H9 (cell line): ENCODE results near the gene ILDR2. TPM values are rescaled to one million over a fixed set of nuclear protein-coding genes. Genes with fewer than 3 reads are reported as not detected.

ENCODE experiments used
- DNase-seq: peaks from one replicate; pipeline ENCODE4 v3.0.0-alpha.2; 2017
- H2AFZ ChIP-seq: one replicate; pipeline ENCODE4 v1.6.1; 2013; ENCODE audit warnings: mild to moderate bottlenecking, low read length, control low read depth, moderate library complexity
- H2AK5ac ChIP-seq: 2 replicates; pipeline ENCODE4 v1.6.1; 2013; ENCODE audit warnings: low read length, control low read depth, mixed read lengths; ENCODE audit not compliant: insufficient read length
- H2BK120ac ChIP-seq: one replicate; pipeline ENCODE4 v1.6.1; 2013; ENCODE audit warnings: low read depth, mild to moderate bottlenecking, low read length, control low read depth, inconsistent platforms; ENCODE audit not compliant: poor library complexity, severe bottlenecking
- H2BK12ac ChIP-seq: 2 replicates; pipeline ENCODE4 v1.6.1; 2013; ENCODE audit warnings: low read length, control low read depth, mixed read lengths, low read depth; ENCODE audit not compliant: insufficient read length
- H2BK15ac ChIP-seq: 2 replicates; pipeline ENCODE4 v1.6.1; 2013; ENCODE audit warnings: low read depth, low read length, control low read depth
- H2BK20ac ChIP-seq: one replicate; pipeline ENCODE4 v1.6.1; 2013; ENCODE audit warnings: low read depth, mild to moderate bottlenecking, low read length, control low read depth, inconsistent platforms; ENCODE audit not compliant: poor library complexity, severe bottlenecking
- H2BK5ac ChIP-seq: 2 replicates; pipeline ENCODE4 v1.6.1; 2013; ENCODE audit warnings: low read length, control low read depth, mixed read lengths; ENCODE audit not compliant: insufficient read length
- H3K14ac ChIP-seq: 2 replicates; pipeline ENCODE4 v1.6.1; 2013; ENCODE audit warnings: low read length, control low read depth; ENCODE audit not compliant: insufficient read depth
- H3K18ac ChIP-seq: 2 replicates; pipeline ENCODE4 v1.6.1; 2013; ENCODE audit warnings: low read depth, mild to moderate bottlenecking, mixed read lengths, low read length, control low read depth; ENCODE audit not compliant: insufficient read length
- H3K23ac ChIP-seq: 2 replicates; pipeline ENCODE4 v1.6.1; 2013; ENCODE audit warnings: low read length, control low read depth, mixed read lengths, low read depth; ENCODE audit not compliant: insufficient read length
- H3K23me2 ChIP-seq: 2 replicates; pipeline ENCODE4 v1.6.1; 2013; ENCODE audit warnings: low read depth, mild to moderate bottlenecking, mixed read lengths, low read length, control low read depth; ENCODE audit not compliant: insufficient read length, poor library complexity, severe bottlenecking
- H3K27ac ChIP-seq: 2 replicates; pipeline ENCODE4 v1.5.1; 2013; ENCODE audit warnings: low read length, control low read depth, mixed read lengths, low read depth; ENCODE audit not compliant: insufficient read length
- H3K27me3 ChIP-seq: 2 replicates; pipeline ENCODE4 v1.6.1; 2013; ENCODE audit warnings: low read length, control low read depth, inconsistent platforms; ENCODE audit not compliant: insufficient read depth
- H3K4ac ChIP-seq: 2 replicates; pipeline ENCODE4 v1.6.1; 2013; ENCODE audit warnings: low read depth, mild to moderate bottlenecking, control low read depth, inconsistent platforms, low read length, moderate library complexity
- H3K4me1 ChIP-seq: 2 replicates; pipeline ENCODE4 v1.6.1; 2013; ENCODE audit warnings: low read length, control low read depth, inconsistent platforms; ENCODE audit not compliant: insufficient read depth
- H3K4me2 ChIP-seq: 2 replicates; pipeline ENCODE4 v1.6.1; 2013; ENCODE audit warnings: low read length, control low read depth, mixed read lengths; ENCODE audit not compliant: insufficient read length, insufficient read depth
- H3K56ac ChIP-seq: 2 replicates; pipeline ENCODE4 v1.6.1; 2013; ENCODE audit warnings: low read depth, mild to moderate bottlenecking, mixed read lengths, low read length, control low read depth; ENCODE audit not compliant: insufficient read length
- H3K79me1 ChIP-seq: 2 replicates; pipeline ENCODE4 v1.6.1; 2013; ENCODE audit warnings: low read depth, mild to moderate bottlenecking, moderate library complexity, low read length, control low read depth, inconsistent platforms; ENCODE audit not compliant: insufficient read depth, poor library complexity, severe bottlenecking
- H3K79me2 ChIP-seq: 2 replicates; pipeline ENCODE4 v1.6.1; 2013; ENCODE audit warnings: low read length, control low read depth, inconsistent platforms; ENCODE audit not compliant: insufficient read depth
- H3K9ac ChIP-seq: 2 replicates; pipeline ENCODE4 v1.6.1; 2013; ENCODE audit warnings: low read length, control low read depth, mixed read lengths; ENCODE audit not compliant: insufficient read length; ENCODE audit errors: extremely low read depth
- H3K9me3 ChIP-seq: one replicate; pipeline ENCODE4 v1.6.1; 2013; ENCODE audit warnings: low read depth, low read length, inconsistent platforms; ENCODE audit not compliant: control insufficient read depth
- H3T11ph ChIP-seq: one replicate; pipeline ENCODE4 v1.6.1; 2013; ENCODE audit warnings: mild to moderate bottlenecking, low read length, control low read depth, inconsistent platforms
- H4K20me1 ChIP-seq: one replicate; pipeline ENCODE4 v1.6.1; 2013; ENCODE audit not compliant: control insufficient read depth, insufficient read length, insufficient read depth
- H4K5ac ChIP-seq: 2 replicates; pipeline ENCODE4 v1.6.1; 2013; ENCODE audit warnings: low read depth, mild to moderate bottlenecking, mixed read lengths, low read length, control low read depth; ENCODE audit not compliant: insufficient read length
- H4K8ac ChIP-seq: replicated peaks from 2 replicates; pipeline ENCODE4 v1.6.1; 2013; ENCODE audit warnings: low read length, control low read depth, mixed read lengths, low read depth; ENCODE audit not compliant: insufficient read length
- H4K91ac ChIP-seq: 2 replicates; pipeline ENCODE4 v1.6.1; 2013; ENCODE audit warnings: low read depth, mild to moderate bottlenecking, moderate library complexity, mixed read lengths, low read length, control low read depth; ENCODE audit not compliant: insufficient read length
- H3K27ac Mint-ChIP-seq, 3 experiments: 2 replicates in 2 of 3; 3 replicates in 1 of 3; pipeline ENCODE4 v1.8.0; 2020 to 2021; ENCODE audit warnings: mixed read lengths in 3 of 3, mild to moderate bottlenecking in 1 of 3, moderate library complexity in 1 of 3
- H3K27me3 Mint-ChIP-seq: 2 replicates; pipeline ENCODE4 v1.8.0; 2021; ENCODE audit warnings: low read depth, mild to moderate bottlenecking, moderate library complexity, mixed read lengths
- H3K36me3 Mint-ChIP-seq, 3 experiments: 2 replicates in 2 of 3; 3 replicates in 1 of 3; pipeline ENCODE4 v1.8.0; 2020 to 2021; ENCODE audit warnings: low read depth in 3 of 3, mixed read lengths in 3 of 3; ENCODE audit not compliant: insufficient read depth in 1 of 3
- H3K4me1 Mint-ChIP-seq, 2 experiments: 2 replicates each; pipeline ENCODE4 v1.8.0; 2020; ENCODE audit warnings: mixed read lengths in 2 of 2
- H3K4me3 Mint-ChIP-seq, 2 experiments: 2 replicates in 1 of 2; 3 replicates in 1 of 2; pipeline ENCODE4 v1.8.0; 2020 to 2021; ENCODE audit warnings: mild to moderate bottlenecking in 2 of 2, mixed read lengths in 2 of 2, moderate library complexity in 1 of 2
- H3K9me3 Mint-ChIP-seq, 2 experiments: 2 replicates in 1 of 2; 3 replicates in 1 of 2; pipeline ENCODE4 v1.8.0; 2020; ENCODE audit warnings: mild to moderate bottlenecking in 2 of 2, mixed read lengths in 2 of 2, moderate library complexity in 1 of 2
- CTCF ChIP-seq: fragments of 200-600 bp; sonication (generic); conservative IDR thresholded peaks from 3 replicates; pipeline ENCODE4 v1.8.0; 2021; ENCODE audit warnings: antibody characterized with exemption, mild to moderate bottlenecking
- WGBS: extraction: QIAGEN DNeasy Blood & Tissue Kit; methylation state at CpG from one replicate; pipeline ENCODE4 v1.1.7; 2013; ENCODE audit warnings: missing lambda C conversion rate, low lambda C conversion rate, mixed read lengths; ENCODE audit not compliant: insufficient read length; ENCODE audit errors: extremely low coverage; 5-methylcytosine and 5-hydroxymethylcytosine counted together
- total RNA-seq: library from RNA; stranded (reverse); gene quantifications from 2 replicates; pipeline ENCODE4 v1.2.1, GENCODE V29; 2021

Gene ILDR2
- total RNA-seq, 1 experiment from 2014 or later, result 1.1 TPM

- Mint-ChIP-seq H3K27me3 (0 out of 2 replicates have a peak, but pooled peaks cover 1% of the 10 kb centered on the region), H3K9me3 (peaks cover 5 to 6% of the 10 kb centered on the region in 2 experiments; a peak in 3 of 5 replicates), H3K4me3 (peak within 1 kb of the TSS; percentile 97), H3K4me1 (peaks cover 22 to 27% of the 10 kb centered on the region in 2 experiments), H3K36me3 (peaks cover 5 to 10% (median 8%) of the 10 kb centered on the region in 3 experiments; a peak in 4 of 7 replicates), H3K27ac (peak within 1 kb of the TSS; percentile 92 to 100 (median 99))
- H3K27me3 ChIP-seq, result no peaks in the 10 kb centered on the region
- no peak for TF ChIP-seq CTCF
- H4K20me1 ChIP-seq, result no peaks in the 10 kb centered on the region
- H2BK20ac ChIP-seq, result no peak within 1 kb of the TSS
- peaks cover 2% of the 10 kb centered on the region; the same call in 1 of the 2 replicates for H3K4me1 ChIP-seq
- H4K91ac ChIP-seq, result no peak within 1 kb of the TSS
- no peak within 1 kb of the TSS for H2AFZ ChIP-seq
- no peak within 1 kb of the TSS for H2AK5ac ChIP-seq
- no peak within 1 kb of the TSS for H3K27ac ChIP-seq
- H2BK120ac ChIP-seq, result no peak within 1 kb of the TSS
- H3K23ac ChIP-seq, result no peak within 1 kb of the TSS
- H3K56ac ChIP-seq, result no peak within 1 kb of the TSS
- H2BK5ac ChIP-seq, result no peak within 1 kb of the TSS
- no peak within 1 kb of the TSS for H4K5ac ChIP-seq
- H3K23me2 ChIP-seq, result peaks cover 7% of the 10 kb centered on the region
- no CpG with 5 or more reads among the region's 84 CpGs for WGBS
- H3T11ph ChIP-seq, result no peak within 1 kb of the TSS
- no peak within 1 kb of the TSS for H2BK12ac ChIP-seq
- peak; percentile 99 for DNase-seq
- peaks cover 3% of the 10 kb centered on the region for H3K79me1 ChIP-seq
- no peak within 1 kb of the TSS for H2BK15ac ChIP-seq
- no peaks in the 10 kb centered on the region for H3K9me3 ChIP-seq
- H3K4ac ChIP-seq, result no peak within 1 kb of the TSS
- H3K18ac ChIP-seq, result peak within 1 kb of the TSS; percentile 79
- H4K8ac ChIP-seq, result no peak within 1 kb of the TSS
- peak within 1 kb of the TSS; percentile 77 for H3K4me2 ChIP-seq
- peak within 1 kb of the TSS; percentile 91 for H3K14ac ChIP-seq
- peaks cover 13% of the 10 kb centered on the region; the same call in 1 of the 2 replicates for H3K79me2 ChIP-seq
- H3K9ac ChIP-seq, result peak within 1 kb of the TSS; percentile 88
Measured at GRCh38 chr1:166875734-166876539, 99.4 kb downstream of the ILDR2 start, which contains the start of gene TADA1. Gene TADA1 (minus strand): TSS chr1:166876264. CDS start chr1:166876233, 31 bp downstream.
